Activated CD8-positive, alpha-beta memory T cell treated with anti-CD3 and anti-CD28 coated beads for 36 hours (primary cell): ENCODE data around the gene ZDHHC8. TPM values are rescaled to one million over a fixed set of nuclear protein-coding genes. Genes with fewer than 3 reads are reported as not detected.
"Not testable (repeated sequence)": the region's sequence is repeated elsewhere in the genome, so short reads cannot be mapped to it uniquely, and the experiment has no call there.

Source experiments
- CTCF ChIA-PET: fragments of 350-600 bp; sonication (Branson Sonifier 250); formaldehyde crosslinking; loops from one replicate; lab custom pipeline; 2021; ENCODE audit warnings: antibody characterized with exemption; lab: Charles Lee
- POLR2A ChIA-PET: fragments of 350-600 bp; sonication (Branson Sonifier 250); formaldehyde crosslinking; loops from one replicate; lab custom pipeline; 2021; ENCODE audit warnings: antibody characterized with exemption; lab: Charles Lee
- total RNA-seq, 2 experiments: library from RNA; stranded (reverse); gene quantifications; one replicate each; pipeline ENCODE4 v1.2.3, GENCODE V29; 2021

Gene ZDHHC8
- total RNA-seq, 2 experiments from 2014 or later, result 86.6 to 87.0 TPM

DNA sequence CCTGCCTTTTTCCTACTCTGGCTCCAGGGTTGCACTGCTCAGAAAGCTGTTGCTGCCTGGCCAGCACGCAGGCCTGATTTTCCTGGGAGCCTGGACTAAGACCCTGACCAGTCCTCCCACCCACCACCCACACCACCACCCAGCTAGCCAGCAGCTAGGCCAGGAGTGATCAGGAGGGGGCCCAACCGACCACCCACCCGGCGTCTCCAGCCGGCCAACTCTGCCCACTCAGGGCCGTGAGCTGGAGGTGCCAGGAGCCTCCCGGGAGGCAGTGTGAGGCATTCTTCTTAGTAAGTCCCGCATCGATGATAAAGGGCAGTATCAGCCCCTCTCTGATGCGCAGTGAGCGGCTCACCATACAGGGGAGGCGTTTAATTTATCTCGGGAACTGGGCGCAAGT is 27.9 kb downstream of the ZDHHC8 start:
- POLR2A ChIA-PET, result not testable (repeated sequence)
- CTCF ChIA-PET, result interaction anchor here (1.3 kb wide), 1 partner anchor 79 kb away, joined by 3 read pairs; no protein-coding TSS in a partner anchor

DNA sequence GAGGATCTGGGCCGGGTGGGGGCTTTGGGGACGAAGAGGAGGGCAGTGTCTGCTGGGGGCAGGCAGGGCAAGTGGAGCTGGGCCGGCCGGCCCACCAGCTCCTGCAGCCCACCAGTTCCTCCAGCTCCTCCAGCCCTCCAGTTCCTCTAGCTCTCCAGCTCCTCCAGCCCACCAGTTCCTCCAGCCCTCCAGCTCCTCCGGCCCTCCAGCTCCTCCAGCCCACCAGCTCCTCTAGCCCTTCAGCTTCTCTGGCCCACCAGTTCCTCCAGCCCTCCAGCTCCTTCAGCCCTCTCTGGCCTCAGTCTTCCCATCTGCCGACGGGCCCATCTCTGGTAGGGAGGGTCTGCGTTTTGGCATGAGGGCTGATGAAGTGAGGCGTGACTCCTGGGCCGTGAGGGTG is 28.4 kb downstream of the ZDHHC8 start:
- ChIA-PET CTCF (interaction anchor here (1.3 kb wide), 1 partner anchor 79 kb away, joined by 3 read pairs; no protein-coding TSS in a partner anchor), POLR2A (no interaction called here)

- POLR2A ChIA-PET, result no interaction called here
- CTCF ChIA-PET, result no interaction called here
Measured at GRCh38 chr22:20164863-20165262, 33.3 kb downstream of the ZDHHC8 start.

DNA sequence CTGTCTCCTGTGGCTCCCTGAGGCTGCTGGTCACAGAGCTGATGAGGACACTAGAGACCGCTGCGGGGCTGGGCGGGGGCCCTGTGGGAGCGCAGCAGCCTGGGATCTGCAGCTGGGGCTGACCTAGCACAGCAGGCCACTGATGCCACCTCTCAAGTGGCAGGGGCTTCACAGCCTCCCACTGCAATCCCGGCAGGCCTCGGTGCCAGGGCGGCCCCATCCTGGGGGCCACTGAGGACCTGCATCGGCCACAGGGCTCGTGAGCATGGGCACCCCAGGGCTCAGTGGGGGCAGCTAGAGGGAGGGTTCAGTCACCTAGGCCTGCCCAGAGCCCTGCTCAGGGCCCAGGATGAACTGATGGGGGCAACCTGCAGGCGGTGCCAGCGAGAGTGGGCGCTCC is 33.8 kb downstream of the ZDHHC8 start:
- POLR2A ChIA-PET, result no interaction called here
- CTCF ChIA-PET, result no interaction called here

GRCh38 chr22:20165913-20166312 is 34.3 kb downstream of the ZDHHC8 start:
- ChIA-PET POLR2A (no interaction called here), CTCF (no interaction called here)

GRCh38 chr22:20166703-20167102 is 35.1 kb downstream of the ZDHHC8 start:
- ChIA-PET CTCF (no interaction called here), POLR2A (no interaction called here)

DNA sequence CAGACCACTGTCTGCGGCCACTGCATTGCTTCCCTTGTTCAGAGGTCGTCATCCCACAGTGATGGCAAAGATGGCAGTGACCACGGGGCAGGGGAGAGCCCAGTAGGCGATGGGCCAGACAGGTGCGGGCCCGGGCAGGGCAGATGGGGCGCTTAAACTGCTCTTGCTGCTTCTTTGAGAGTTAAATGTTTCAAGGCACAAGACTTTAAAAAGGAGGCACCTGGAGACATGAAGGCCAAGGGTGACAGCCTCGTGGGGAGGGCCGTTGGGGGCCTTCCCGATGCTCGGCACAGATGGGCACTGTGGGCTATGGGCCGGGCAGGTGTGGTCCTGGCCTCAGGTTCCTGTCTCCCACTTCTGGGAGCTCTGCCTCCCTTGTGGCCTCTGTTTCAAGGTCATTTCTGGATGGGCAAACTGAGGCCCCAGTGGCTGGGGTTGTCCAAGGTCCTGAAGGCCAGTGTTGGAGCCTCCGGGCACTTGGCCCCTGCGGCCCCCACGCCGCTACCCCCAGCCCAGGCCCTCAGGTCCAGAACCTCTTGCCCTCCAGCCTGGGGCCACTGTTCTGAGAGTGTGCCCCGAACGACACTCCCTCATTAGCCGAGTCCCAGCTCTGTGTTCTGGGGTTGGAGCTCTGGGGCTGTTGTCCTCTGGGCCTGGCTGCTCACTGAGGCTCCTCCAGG is 36.2 kb downstream of the ZDHHC8 start:
- CTCF ChIA-PET, result no interaction called here

DNA sequence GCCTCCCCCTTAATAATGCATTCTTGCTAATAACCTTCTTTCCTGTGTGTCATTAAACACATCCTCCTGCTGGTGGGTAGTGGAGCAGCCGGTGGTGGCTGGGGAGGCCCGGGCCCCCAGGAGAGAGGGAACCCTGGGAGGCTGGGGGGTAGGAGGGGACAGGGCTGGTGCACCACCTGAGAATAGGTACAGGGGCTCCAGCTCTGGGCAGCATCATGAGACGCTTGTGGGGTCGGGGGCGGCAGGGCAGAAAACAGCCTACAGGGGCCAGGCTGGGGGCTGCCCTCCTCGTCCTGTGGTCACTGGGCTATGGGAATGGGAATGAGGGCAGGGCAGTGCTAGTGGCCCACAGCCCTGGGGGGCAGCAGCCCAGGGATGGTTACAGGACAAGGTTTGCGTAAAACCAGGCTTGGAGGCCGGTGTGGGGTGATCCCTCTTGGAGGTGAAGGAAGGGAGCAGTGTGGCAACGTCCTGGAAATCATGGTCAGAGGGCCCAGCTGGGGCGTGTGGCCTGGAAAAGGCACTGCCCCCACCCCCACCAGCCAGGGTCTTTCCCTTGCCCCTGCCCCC is 37.7 kb downstream of the ZDHHC8 start:
- POLR2A ChIA-PET, result no interaction called here
- CTCF ChIA-PET, result no interaction called here

More for the DNA sequence above, 36.2 kb downstream of the ZDHHC8 start:
- POLR2A ChIA-PET, result no interaction called here

- CTCF ChIA-PET, result no interaction called here
Measured at GRCh38 chr22:20170170-20170569, 38.6 kb downstream of the ZDHHC8 start.

DNA sequence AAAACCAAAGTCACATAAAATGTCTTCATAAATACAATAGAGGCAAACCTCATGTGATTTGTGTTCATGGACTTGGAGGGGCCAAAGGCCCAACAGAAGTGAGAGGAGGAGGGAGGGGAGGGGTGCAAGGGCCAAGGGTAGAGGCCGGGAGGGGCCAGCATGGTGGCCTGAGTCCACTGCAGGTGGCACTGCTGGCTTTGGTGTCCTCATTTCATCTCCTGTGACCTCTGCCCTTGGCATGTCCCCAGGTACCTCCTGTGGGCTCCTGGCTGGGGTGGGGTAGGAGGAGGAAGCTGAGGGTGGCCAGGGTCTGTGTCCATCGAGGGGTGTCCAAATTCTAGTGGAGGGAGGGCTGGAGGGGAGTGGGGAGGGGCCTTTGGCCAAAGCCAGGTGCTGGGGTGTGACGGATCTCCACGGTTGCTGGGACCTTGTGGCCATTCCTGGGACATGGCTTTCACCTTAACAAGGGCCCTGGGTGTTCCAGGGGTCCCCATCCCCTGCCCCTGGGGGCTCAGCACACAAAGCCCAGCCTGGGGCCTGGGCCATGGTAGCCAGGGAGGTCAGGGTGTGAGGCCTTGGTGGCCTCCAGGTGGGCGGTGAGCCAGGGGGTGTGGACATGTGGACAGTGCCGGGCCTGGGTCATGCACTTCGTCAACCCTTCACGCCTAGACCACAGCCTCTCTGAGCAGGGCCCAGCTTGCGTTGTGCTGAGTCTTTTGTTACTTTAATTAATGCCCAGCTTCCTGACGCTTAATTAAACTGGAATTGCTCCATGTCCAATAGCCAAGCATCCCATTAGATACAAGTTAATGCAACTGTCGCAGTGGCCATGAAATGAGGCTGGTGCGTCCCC is 39.9 kb downstream of the ZDHHC8 start:
- POLR2A ChIA-PET, result no interaction called here
- CTCF ChIA-PET, result interaction anchor here (0.7 kb wide), 1 partner anchor 14 kb away, joined by 3 read pairs; no protein-coding TSS in a partner anchor

More at GRCh38 chr22:20170170-20170569, 38.6 kb downstream of the ZDHHC8 start:
- POLR2A ChIA-PET, result no interaction called here

GRCh38 chr22:20172141-20172613 is 40.6 kb downstream of the ZDHHC8 start:
- POLR2A ChIA-PET, result no interaction called here
- CTCF ChIA-PET, result no interaction called here

GRCh38 chr22:20173246-20173645 is 41.6 kb downstream of the ZDHHC8 start:
- ChIA-PET POLR2A (no interaction called here), CTCF (no interaction called here)

GRCh38 chr22:20173772-20174171 is 42.2 kb downstream of the ZDHHC8 start:
- CTCF ChIA-PET, result no interaction called here
- POLR2A ChIA-PET, result no interaction called here

- ChIA-PET POLR2A (no interaction called here), CTCF (interaction anchor here (1.2 kb wide), 1 partner anchor 117 kb away, joined by 3 read pairs; no protein-coding TSS in a partner anchor)
Measured at GRCh38 chr22:20174785-20175596, 43.4 kb downstream of the ZDHHC8 start.

DNA sequence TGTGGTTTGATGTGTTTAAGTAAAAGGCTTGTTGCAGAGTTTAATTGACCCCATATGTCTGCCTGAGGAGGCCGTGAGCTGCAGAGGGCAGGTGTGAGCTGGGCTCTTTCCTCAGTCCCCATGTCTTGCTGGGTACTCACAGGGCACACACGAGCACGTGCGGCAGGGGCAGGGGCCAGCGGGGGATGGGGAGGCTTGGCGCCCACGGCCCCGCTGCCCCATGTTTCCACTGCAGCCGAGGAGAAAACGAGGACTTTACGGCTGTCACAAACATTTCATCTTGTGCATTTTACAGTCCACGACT is 43.9 kb downstream of the ZDHHC8 start:
- CTCF ChIA-PET, result interaction anchor here (1.2 kb wide), 1 partner anchor 116 kb away, joined by 3 read pairs; no protein-coding TSS in a partner anchor
- POLR2A ChIA-PET, result no interaction called here

- CTCF ChIA-PET, result interaction anchor here (1.0 to 1.2 kb wide), 2 partner anchors 20 to 115 kb away, joined by 3 to 4 read pairs; no protein-coding TSS in a partner anchor
- POLR2A ChIA-PET, result no interaction called here
Measured at GRCh38 chr22:20176421-20177085, 44.9 kb downstream of the ZDHHC8 start.

DNA sequence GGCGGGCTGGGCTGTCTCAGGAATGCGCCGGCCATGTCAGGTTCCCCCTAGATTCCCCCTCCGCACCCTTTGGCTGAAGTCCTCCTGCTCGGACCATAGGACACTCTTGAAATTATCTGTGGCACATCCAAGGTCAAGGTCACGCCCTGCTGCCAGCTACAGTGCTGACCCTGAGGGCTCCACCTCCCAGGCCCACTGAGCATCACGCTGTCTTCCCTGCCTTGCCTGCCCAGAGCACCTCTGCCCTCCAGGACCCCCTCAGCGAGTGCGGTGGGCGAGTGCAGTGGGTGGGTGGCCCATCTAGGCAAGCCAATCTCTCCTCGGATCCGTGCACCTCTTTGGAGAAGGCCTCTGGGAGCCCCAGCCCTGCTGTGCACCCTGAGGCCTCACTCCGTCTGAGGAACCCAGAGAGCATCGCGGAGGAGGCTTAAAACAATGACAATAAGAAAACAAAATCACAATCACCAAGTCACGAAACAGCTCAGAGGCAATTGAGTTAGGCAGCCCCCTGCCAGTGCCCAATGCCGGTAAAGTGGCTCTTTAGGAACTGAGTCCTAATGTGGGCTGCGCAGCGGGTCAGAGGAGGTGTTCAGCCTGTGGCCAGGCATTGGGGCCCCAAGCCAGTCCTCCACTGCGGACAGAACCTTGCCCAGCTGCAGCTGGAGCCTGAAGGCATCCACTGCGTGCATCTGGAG is 45.8 kb downstream of the ZDHHC8 start:
- CTCF ChIA-PET, result interaction anchor here (1.0 kb wide), 1 partner anchor 20 kb away, joined by 4 read pairs; no protein-coding TSS in a partner anchor

More for the DNA sequence above, 45.8 kb downstream of the ZDHHC8 start:
- POLR2A ChIA-PET, result no interaction called here
